HAP-1 (cell line): ENCODE data around the gene ZCWPW2.
A peak's percentile ranks its signal among the peaks of the same experiment; 100 is the strongest.

Source experiments
- DNase-seq, 2 experiments: peaks; one replicate each; pipeline ENCODE4 v3.0.0-alpha.2; 2016 to 2020; ENCODE audit warnings: low spot score in 2 of 2
- H3K27me3 ChIP-seq: fragments of 250-450 bp; sonication (Bioruptor Pico); 2 replicates; pipeline ENCODE4 v1.5.1; 2020; ENCODE audit warnings: low read depth, mild to moderate bottlenecking, moderate library complexity
- H3K36me3 ChIP-seq: fragments of 250-450 bp; sonication (Bioruptor Pico); replicated peaks from 2 replicates; pipeline ENCODE4 v1.5.1; 2020; ENCODE audit warnings: mild to moderate bottlenecking
- H3K4me1 ChIP-seq: fragments of 250-450 bp; sonication (Bioruptor Pico); 2 replicates; pipeline ENCODE4 v1.5.1; 2020; ENCODE audit warnings: mild to moderate bottlenecking
- H3K4me3 ChIP-seq: fragments of 250-450 bp; sonication (Bioruptor Pico); 2 replicates; pipeline ENCODE4 v1.5.1; 2020; ENCODE audit warnings: mild to moderate bottlenecking, moderate library complexity
- H3K9me3 ChIP-seq: fragments of 250-450 bp; sonication (Bioruptor Pico); 2 replicates; pipeline ENCODE4 v1.5.1; 2020; ENCODE audit warnings: mild to moderate bottlenecking, moderate library complexity
- in situ Hi-C: fragments of 300-500 bp; cut with MboI; formaldehyde crosslinking; loops from 3 replicates; pipeline ENCODE4 v1.14.3; 2020; ENCODE audit warnings: low sequenced_read_pairs, inconsistent platforms, mixed read lengths

The ZCWPW2 gene, protein sequence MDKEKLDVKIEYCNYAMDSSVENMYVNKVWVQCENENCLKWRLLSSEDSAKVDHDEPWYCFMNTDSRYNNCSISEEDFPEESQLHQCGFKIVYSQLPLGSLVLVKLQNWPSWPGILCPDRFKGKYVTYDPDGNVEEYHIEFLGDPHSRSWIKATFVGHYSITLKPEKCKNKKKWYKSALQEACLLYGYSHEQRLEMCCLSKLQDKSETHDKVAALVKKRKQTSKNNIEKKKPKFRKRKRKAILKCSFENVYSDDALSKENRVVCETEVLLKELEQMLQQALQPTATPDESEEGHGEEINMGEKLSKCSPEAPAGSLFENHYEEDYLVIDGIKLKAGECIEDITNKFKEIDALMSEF

DNA sequence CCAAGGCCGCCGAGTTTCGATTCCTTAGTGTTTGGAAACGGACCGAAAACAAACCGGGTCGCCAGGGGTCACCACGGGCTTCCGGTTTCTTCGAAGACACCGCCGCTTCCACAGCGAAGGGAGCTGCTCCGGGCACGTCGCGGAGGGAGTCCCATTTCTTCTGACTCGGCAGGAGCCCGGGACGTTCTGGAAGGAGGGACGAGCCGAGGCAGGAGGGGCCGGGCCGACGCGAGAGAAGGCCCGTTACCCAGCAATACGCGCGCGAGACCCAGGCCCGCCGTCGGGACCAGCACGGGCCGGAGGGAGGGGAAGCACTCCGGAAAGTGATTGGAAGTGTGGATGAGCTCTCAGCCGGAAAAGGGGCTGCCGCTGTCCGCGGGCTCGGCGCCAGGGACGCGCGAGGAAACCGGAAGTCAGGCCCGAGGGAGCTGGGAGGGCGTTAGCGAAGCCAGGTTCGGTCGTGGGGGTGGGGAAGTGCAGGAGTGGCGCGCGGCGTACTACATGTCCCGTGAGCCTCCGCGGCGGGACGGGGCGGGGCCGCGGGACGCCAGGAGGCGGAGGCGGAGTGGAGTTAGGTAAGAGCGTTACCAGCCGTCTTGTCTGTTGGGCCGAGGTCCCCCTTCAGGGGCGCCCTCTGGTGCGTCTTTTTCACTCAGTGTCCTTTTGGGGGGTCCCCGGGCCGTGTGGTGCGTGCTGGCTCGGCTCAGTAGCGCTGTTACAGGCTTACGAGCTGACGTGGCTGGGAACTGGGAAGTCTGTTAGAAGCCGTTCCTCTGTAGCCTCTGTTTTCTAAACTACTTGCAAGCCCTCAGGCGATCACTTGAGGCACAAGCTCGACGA lies at the start of gene ZCWPW2, which contains the start of gene AZI2:
TSS of gene ZCWPW2 (plus strand) at position 93 of the 840 bp plus-strand sequence. CDS start 64,348 bp downstream, outside the sequence.
TSS of gene AZI2 (minus strand) at position 196 of the 840 bp plus-strand sequence. CDS start 8,207 bp downstream, outside the sequence.
- Histone ChIP-seq H3K4me1 (peaks cover 21% of the 10 kb centered on the region), H3K9me3 (no peaks in the 10 kb centered on the region), H3K4me3 (peak within 1 kb of the TSS; percentile 72), H3K36me3 (no peaks in the 10 kb centered on the region), H3K27me3 (no peaks in the 10 kb centered on the region)
- peak; percentile 89 to 97 for DNase-seq
- in situ Hi-C loops = no loop called here

DNA sequence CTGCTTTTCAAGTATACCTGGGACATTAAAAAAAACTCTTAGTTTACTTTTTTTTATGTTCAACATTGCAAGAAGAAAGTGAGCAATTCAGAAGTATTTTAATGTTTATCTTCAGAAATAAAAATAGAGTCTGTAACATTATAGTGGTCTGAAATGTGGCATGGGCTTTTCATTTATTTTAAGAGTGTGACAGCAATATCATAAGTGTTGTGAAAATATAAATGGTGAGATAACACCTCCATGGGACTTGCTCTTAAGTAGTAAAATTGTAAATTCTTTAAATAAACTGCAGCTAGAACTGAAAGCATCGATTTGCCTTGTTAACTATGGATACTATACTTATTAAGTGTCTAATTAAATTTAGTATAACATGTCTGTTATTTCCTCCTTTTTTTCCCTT lies 48.8 kb upstream of the ZCWPW2 start:
- Histone ChIP-seq H3K4me3 (no peak overlapping the region), H3K9me3 (no peaks in the 10 kb centered on the region), H3K4me1 (no peaks in the 10 kb centered on the region), H3K27me3 (no peaks in the 10 kb centered on the region), H3K36me3 (no peaks in the 10 kb centered on the region)
- DNase-seq = no peak
- in situ Hi-C loops = no loop called here

DNA sequence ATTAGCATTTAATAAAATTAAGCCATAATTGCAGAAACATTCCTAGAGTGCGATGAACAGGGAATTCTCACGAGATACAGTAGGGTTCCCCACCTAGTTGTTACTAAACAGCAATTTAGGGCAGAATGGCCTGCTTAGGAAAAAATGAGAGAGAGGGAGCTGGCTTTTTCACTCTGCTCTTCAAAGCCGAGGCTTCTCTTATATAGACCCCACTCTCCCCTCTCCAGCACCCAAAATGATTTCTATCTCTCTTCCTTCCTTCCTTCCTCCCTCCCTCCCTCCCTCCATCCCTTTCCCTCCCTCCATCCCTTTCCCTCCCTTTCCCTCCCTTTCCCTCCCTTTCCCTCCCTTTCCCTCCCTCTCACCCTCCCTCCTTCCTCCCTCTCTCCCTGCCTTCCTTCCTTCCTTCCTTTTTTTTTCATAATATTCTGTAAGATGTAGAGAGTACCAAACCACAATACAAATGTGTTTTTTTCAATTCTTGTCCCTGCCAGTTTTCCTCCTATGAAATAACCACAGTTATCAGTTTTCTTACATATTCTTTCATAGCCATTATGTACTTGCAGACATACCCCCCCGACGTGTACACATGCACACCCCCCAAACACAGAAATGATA lies 48.1 kb upstream of the ZCWPW2 start:
- Histone ChIP-seq H3K9me3 (no peaks in the 10 kb centered on the region), H3K4me1 (no peaks in the 10 kb centered on the region), H3K4me3 (no peak overlapping the region), H3K27me3 (no peaks in the 10 kb centered on the region), H3K36me3 (no peaks in the 10 kb centered on the region)
- in situ Hi-C loops = no loop called here
- no peak for DNase-seq

DNA sequence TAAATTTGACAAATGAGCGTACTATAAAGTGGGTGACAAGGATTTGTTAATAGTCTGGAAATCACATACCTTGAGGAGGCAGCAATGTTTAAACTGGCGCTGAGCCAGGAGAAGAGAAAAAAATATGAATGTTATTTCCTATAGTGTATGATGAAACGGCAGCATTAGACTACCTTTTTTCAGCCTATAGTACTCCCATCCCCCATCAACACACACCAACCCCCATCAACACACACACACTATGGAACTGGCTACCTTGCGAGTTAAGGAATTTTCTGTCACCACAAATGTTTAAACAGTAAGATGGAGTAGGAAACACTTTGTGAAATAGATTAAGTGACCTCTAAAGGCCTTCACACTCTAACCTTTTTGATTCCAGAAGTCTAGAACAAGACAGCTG lies 46.8 kb upstream of the ZCWPW2 start:
- in situ Hi-C loops = no loop called here
- Histone ChIP-seq H3K4me3 (no peak overlapping the region), H3K27me3 (no peaks in the 10 kb centered on the region), H3K9me3 (no peaks in the 10 kb centered on the region), H3K36me3 (no peaks in the 10 kb centered on the region), H3K4me1 (no peaks in the 10 kb centered on the region)
- DNase-seq = no peak

DNA sequence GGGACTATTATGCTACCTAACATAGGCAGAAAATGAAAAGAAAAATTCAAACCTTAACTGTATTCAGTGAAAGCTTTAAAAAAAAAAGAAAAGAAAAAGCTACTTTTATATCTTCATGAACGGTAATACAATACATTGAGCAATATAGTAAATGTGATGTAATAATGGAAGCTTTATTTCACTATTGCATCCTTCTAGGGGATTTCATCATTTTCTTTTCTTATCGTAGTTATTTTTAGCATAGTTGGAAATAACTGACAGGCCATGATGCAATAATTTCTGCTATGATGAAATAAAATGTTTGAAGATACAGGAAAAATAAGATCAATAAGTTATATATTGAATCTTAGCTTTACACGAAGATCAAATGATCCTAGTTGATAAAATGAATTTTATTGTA lies 40.3 kb upstream of the ZCWPW2 start:
- DNase-seq = no peak
- Histone ChIP-seq H3K36me3 (no peaks in the 10 kb centered on the region), H3K4me3 (no peak overlapping the region), H3K4me1 (no peaks in the 10 kb centered on the region), H3K27me3 (no peaks in the 10 kb centered on the region), H3K9me3 (no peaks in the 10 kb centered on the region)
- in situ Hi-C loops = no loop called here

DNA sequence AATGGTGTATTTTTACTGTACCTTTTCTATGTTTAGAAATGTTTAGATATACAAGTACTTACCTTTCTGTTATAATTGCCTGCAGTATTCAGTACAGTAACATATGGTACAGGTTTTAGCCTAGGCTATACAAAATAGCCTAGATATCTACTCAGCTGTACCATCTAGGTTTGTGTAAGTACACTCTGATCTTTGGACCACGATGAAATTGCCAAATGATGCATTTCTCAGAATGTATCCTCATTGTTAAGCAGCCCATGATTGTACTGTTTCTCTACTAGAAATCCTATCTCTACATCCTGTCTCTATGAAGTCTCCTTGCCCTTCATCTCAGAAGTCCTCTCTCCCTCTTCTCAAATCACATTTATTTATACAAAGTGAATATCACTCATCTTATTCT lies 32.8 kb upstream of the ZCWPW2 start:
- H3K4me1 ChIP-seq = no peaks in the 10 kb centered on the region
- in situ Hi-C loops = no loop called here
- H3K36me3 ChIP-seq = no peaks in the 10 kb centered on the region
- H3K9me3 ChIP-seq = no peaks in the 10 kb centered on the region
- no peaks in the 10 kb centered on the region for H3K27me3 ChIP-seq
- no peak for DNase-seq
- H3K4me3 ChIP-seq = no peak overlapping the region

DNA sequence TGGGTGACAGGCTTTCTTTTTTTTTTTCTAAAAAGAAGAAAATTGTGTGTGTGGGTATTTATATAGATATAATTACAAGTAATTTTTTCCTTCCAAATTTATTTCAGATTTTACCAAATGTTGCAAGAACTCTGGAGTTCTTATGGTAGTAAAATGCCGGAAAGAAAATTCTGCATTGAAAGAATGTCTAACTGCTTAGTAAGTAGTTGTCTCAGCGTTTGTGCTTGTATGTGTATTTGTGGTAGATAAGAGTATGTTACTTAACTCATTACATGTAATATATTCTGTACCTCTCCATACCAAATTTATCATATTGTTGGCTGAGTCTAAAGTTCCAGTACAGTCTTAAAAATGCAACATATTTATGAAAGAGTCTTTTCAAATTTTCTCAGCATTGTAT lies 32.3 kb upstream of the ZCWPW2 start:
- Histone ChIP-seq H3K36me3 (no peaks in the 10 kb centered on the region), H3K27me3 (no peaks in the 10 kb centered on the region), H3K4me1 (peaks cover 3% of the 10 kb centered on the region), H3K9me3 (no peaks in the 10 kb centered on the region), H3K4me3 (no peak overlapping the region)
- in situ Hi-C loops = no loop called here
- DNase-seq = no peak

DNA sequence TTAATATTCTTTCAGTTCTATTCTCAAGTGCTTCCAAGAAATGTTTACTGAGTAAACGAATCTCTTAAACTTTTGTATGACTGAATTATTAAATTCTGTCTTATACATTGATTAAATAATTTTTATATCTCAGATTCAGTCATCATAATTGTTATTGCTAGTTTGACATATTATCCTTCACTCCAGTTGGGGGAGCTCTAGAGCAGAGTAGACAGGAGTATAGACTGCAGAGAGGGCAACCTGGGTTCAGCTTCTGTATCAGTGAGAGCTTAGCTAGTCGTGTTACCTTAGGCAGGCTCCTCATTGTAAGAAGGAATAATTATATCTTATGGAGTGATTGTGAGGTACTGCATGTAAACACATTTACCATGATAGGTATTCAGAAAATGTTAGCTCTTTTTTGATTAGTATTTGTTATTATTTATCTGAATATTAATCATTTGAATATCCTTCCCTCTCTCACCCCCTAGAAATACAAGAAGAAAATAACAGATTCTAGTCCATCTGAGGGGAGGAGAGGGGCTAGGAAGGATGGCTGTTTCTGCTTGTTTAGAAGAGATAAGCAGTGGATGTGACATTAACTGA lies 31.0 kb upstream of the ZCWPW2 start:
- in situ Hi-C loops = no loop called here
- no peak overlapping the region for H3K4me3 ChIP-seq
- no peaks in the 10 kb centered on the region for H3K9me3 ChIP-seq
- H3K36me3 ChIP-seq = no peaks in the 10 kb centered on the region
- peak; percentile 23 to 48 for DNase-seq
- H3K4me1 ChIP-seq = peaks cover 10% of the 10 kb centered on the region
- no peaks in the 10 kb centered on the region for H3K27me3 ChIP-seq

DNA sequence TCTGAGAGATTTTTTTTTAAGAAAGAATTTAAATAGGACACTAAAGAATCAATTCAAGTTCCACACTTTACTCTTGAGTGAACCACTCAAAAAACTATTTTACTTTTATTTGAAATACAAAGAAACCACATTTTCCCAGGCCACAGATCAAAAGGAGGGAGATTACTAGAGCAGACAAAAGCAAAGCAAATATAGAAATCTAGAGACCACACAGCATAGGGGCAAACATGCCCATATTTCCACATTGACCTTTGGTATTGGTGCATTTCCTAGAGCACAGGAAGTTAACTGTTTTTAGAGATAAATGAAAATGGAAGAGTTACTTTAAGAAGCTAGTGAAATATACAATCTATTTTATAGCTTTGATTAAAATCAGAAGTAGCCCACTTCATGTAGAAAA lies 27.5 kb upstream of the ZCWPW2 start:
- Histone ChIP-seq H3K4me3 (no peak overlapping the region), H3K9me3 (no peaks in the 10 kb centered on the region), H3K4me1 (peaks cover 17% of the 10 kb centered on the region), H3K27me3 (no peaks in the 10 kb centered on the region), H3K36me3 (peaks cover 10% of the 10 kb centered on the region; the same call in 1 of the 2 replicates)
- peak in 1 of 2 experiments; percentile 25 for DNase-seq
- in situ Hi-C loops = loop anchor here (10.0 kb wide), 1 partner anchor 596 kb away; the partner anchor contains the start of gene EOMES

DNA sequence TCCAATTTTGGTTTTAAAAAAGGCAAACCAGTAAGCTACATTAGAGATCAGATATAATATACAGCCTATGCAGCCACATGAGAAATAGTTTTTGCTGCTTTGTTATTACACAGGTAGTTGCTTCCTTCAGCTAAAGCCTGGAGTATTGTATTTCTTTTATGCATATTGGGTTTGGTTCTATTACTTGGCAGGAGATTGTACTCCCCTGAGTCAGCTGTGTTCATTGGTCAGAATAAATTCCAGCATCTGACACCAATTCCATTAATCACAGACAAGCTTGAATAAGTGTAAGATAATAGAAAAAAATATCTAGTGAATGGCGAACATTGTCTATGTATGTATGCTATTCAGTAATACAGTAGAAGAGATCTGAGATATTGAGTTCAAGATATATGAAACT lies 26.1 kb upstream of the ZCWPW2 start:
- Histone ChIP-seq H3K36me3 (peaks cover 13% of the 10 kb centered on the region; the same call in 1 of the 2 replicates), H3K9me3 (no peaks in the 10 kb centered on the region), H3K4me1 (peaks cover 17% of the 10 kb centered on the region), H3K27me3 (no peaks in the 10 kb centered on the region), H3K4me3 (no peak overlapping the region)
- in situ Hi-C loops = loop anchor here (10.0 kb wide), 1 partner anchor 598 kb away; the partner anchor contains the start of gene EOMES
- DNase-seq = no peak

DNA sequence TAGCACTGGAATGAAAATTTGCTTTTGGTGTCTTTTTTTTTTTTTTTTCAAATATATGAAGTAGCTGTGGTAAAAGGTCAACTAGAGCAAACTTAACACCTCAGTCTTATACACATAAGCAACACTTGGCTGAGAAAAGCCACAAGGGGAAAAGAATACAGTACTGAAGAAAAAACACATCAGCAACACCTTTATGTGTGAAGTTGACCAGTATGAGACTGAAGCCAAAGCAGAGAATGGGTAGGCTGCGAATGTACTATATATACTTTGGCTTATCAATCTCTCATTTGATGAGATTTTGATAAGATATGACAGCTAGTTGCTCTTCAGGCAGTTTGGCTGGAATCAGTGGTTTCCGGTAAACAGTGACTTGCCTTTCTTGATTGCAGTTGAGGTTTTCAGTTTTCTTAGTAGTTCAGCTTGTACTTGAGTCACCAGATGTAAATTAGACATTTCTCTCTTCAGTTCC lies 22.0 kb upstream of the ZCWPW2 start:
- in situ Hi-C loops = loop anchor here (10.0 kb wide), 1 partner anchor 602 kb away; the partner anchor contains the start of gene EOMES
- Histone ChIP-seq H3K27me3 (no peaks in the 10 kb centered on the region), H3K4me3 (no peak overlapping the region), H3K36me3 (peaks cover 13% of the 10 kb centered on the region), H3K4me1 (peaks cover 12% of the 10 kb centered on the region), H3K9me3 (no peaks in the 10 kb centered on the region)
- no peak for DNase-seq

DNA sequence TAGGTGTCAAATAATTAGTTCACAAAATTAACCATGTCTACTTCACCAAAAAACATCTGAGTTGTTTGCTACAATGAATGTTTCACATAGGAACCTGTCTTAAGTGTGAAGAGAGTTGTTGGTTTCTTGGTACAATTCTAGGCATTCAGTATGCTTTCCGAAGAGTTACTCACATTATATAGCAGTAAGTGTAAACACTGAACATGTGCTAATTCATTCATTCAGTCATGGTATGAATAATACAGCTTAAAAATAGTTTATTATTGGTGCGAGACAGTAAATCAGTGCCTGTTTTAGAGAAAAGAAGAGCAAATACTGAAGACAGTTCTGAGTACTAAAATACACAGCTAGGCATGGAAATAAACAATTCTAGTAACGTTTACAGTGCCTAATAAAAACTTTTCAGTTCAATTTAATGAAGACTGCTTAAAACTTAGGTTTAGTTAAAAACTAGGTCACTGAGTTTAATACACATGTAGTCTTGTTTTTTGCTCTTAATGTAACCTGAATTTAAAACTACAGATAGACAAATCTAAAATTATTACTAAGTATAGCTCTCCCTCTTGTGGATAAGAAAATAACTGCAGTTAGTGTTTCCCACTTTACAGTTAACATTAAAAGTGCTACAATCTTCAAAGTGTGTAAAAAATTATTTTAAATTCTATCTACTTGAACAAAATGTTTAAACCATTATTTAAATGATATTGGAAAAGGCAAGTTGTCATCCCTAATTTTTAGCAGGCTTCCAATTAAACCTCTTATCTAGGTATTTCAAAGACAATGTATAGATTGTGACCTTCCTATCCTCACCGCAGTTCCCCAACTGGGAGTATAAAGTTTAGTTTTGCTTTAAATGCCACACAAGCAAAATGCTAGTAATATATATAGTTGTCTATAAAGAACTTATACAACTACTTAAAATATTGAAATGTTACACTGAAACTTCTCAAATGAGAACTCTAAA lies 20.1 kb upstream of the ZCWPW2 start:
- Histone ChIP-seq H3K4me1 (0 out of 2 replicates have a peak, but pooled peaks cover 7% of the 10 kb centered on the region), H3K9me3 (no peaks in the 10 kb centered on the region), H3K36me3 (peaks cover 13% of the 10 kb centered on the region), H3K27me3 (no peaks in the 10 kb centered on the region), H3K4me3 (no peak overlapping the region)
- no peak for DNase-seq
- in situ Hi-C loops = loop anchor here (10.0 kb wide), 1 partner anchor 604 kb away; the partner anchor contains the start of gene EOMES
